Kidney (tissue), 14 donors: ENCODE results near the gene KLRD1. TPM values are rescaled to one million over a fixed set of nuclear protein-coding genes. Genes with fewer than 3 reads are reported as not detected.

Experiments used
- DNase-seq, 5 donors: peaks; one replicate each; pipeline ENCODE4 v3.0.0-alpha.2; 2013 to 2020
- FAIRE-seq: peaks from 2 replicates; lab custom pipeline; 2012; peaks lifted over from hg19 to GRCh38; lab: Jason Lieb, UNC
- H3K27ac ChIP-seq, 2 donors: one replicate each; pipeline ENCODE4 v1.7.0; 2013; ENCODE audit warnings: low read depth in 2 of 2, low read length in 2 of 2, inconsistent platforms in 1 of 2
- H3K27me3 ChIP-seq: one replicate; pipeline ENCODE4 v1.7.1; 2013; ENCODE audit warnings: low read length, inconsistent platforms; ENCODE audit not compliant: control insufficient read depth, insufficient read depth
- H3K36me3 ChIP-seq, 3 donors: one replicate each; pipeline versions ENCODE4 v1.7.0 to v1.7.1; 2013; ENCODE audit warnings: low read length in 3 of 3, control low read depth in 1 of 3, inconsistent platforms in 1 of 3; ENCODE audit not compliant: insufficient read depth in 3 of 3, control insufficient read depth in 2 of 3
- H3K4me1 ChIP-seq, 3 donors: one replicate each; pipeline versions ENCODE4 v1.7.0 to v1.7.1; 2013; ENCODE audit warnings: low read length in 3 of 3, inconsistent platforms in 1 of 3, low read depth in 1 of 3; ENCODE audit not compliant: control insufficient read depth in 2 of 3, insufficient read depth in 2 of 3
- H3K4me3 ChIP-seq, 3 donors: one replicate each; pipeline versions ENCODE4 v1.7.0 to v1.8.1; 2013; ENCODE audit warnings: low read length in 3 of 3, control low read depth in 1 of 3, inconsistent platforms in 1 of 3
- H3K9ac ChIP-seq, 3 donors: one replicate each; pipeline versions ENCODE4 v1.7.0 to v1.7.1; 2013; ENCODE audit warnings: low read length in 3 of 3, control low read depth in 1 of 3, inconsistent platforms in 1 of 3
- H3K9me3 ChIP-seq, 3 donors: one replicate each; pipeline versions ENCODE4 v1.7.0 to v1.7.1; 2013; ENCODE audit warnings: low read length in 3 of 3, control low read depth in 1 of 3, inconsistent platforms in 1 of 3; ENCODE audit not compliant: control insufficient read depth in 2 of 3, insufficient read depth in 1 of 3
- intact Hi-C: fragments of 100-400 bp; cut with DNase I; formaldehyde crosslinking; loops from one replicate; pipeline ENCODE4 v1.11.1; 2022
- polyA plus RNA-seq: library from polyadenylated mRNA; stranded (reverse); fragments of 350-450 nt; fragmentation: Illumina TruSeq; extraction: RNeasy Lipid Tissue Mini Kit (QIAGEN cat#74804); gene quantifications from one replicate; pipeline ENCODE4 v1.2.3, GENCODE V29; 2014; ENCODE audit warnings: low read depth, low replicate concordance; ENCODE audit not compliant: insufficient read depth
- total RNA-seq: library from RNA; stranded (reverse); fragmentation: NEBNext Ultra II Directional; extraction: Animal tissue kit (Norgen Biotek cat#: 25700); gene quantifications from one replicate; pipeline ENCODE4 v1.2.1, GENCODE V29; 2021
- TF ChIP-seq, protein P1 (sequence below): IDR thresholded peaks from 3 replicates; pipeline ENCODE4 v1.5.1; 2012; ENCODE audit warnings: mild to moderate bottlenecking, moderate library complexity, borderline replicate concordance; ENCODE audit not compliant: insufficient read depth; ENCODE audit errors: extremely low read depth
- donor health status: control.
- donor health status: control.
- donor health status: control.
- donor health status: control.
- donor health status: control.
- donor health status: DM: yes; HTN: yes; CAD: no.
- donor health status: Normal renal cell carcinoma (clear cell type).

KLRD1 gene
- total and polyA plus RNA-seq, 2 donors from 2014 or later, result 0.37 to 5.5 TPM

DNA sequence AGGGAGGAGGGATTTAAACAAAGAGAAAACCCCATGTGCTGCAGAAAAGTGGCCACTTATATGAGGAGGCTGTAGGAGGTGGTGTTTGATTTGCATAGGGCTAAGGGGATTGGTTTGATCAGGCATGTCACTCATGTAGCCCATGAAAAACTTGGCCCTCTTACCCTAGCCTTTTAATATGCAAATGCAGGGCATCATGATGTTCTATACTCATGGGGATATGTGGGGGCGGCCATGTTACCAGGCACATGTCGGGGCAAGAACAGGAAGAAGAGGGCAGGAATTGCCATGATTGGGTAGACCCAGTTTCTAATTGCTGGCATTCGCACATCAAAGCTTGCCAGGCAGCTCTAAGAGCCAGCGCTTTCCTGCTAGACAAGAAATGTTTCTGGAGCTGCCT lies 53.4 kb downstream of the KLRD1 start:
- H3K4me3 ChIP-seq, result no peak overlapping the region
- H3K9ac ChIP-seq, result no peak overlapping the region
- FAIRE-seq (no peak), DNase-seq (peak in 1 of 5 donors; percentile 11)
- no peak overlapping the region for H3K27ac ChIP-seq
- H3K36me3 ChIP-seq, result no peaks in the 10 kb centered on the region
- intact Hi-C loops, result no loop called here
- no peaks in the 10 kb centered on the region for H3K9me3 ChIP-seq
- peaks cover 5 to 12% (median 10%) of the 10 kb centered on the region in 3 donors for H3K4me1 ChIP-seq
- TF ChIP-seq, protein P1, sequence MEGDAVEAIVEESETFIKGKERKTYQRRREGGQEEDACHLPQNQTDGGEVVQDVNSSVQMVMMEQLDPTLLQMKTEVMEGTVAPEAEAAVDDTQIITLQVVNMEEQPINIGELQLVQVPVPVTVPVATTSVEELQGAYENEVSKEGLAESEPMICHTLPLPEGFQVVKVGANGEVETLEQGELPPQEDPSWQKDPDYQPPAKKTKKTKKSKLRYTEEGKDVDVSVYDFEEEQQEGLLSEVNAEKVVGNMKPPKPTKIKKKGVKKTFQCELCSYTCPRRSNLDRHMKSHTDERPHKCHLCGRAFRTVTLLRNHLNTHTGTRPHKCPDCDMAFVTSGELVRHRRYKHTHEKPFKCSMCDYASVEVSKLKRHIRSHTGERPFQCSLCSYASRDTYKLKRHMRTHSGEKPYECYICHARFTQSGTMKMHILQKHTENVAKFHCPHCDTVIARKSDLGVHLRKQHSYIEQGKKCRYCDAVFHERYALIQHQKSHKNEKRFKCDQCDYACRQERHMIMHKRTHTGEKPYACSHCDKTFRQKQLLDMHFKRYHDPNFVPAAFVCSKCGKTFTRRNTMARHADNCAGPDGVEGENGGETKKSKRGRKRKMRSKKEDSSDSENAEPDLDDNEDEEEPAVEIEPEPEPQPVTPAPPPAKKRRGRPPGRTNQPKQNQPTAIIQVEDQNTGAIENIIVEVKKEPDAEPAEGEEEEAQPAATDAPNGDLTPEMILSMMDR, result no peak
- H3K27me3 ChIP-seq, result no peaks in the 10 kb centered on the region

DNA sequence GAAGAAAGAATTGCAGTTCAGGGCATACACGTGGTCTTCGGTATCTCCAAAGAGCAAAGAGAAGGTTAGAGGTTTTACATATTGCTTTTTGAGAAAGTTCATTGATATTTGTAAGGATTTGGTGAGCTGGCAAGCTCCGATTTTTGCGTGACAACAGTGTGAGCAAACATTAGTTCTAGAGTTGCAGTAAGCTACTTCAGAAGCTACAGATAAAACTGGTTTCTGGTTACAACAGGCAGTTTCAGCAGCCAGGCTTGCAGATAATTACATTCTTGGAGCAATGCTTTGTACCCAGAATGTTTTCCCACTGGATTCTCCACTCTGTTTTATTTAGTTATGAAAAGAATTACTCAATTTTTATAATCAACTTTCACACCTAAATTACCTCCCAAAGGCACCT lies 54.0 kb downstream of the KLRD1 start:
- H3K27me3 ChIP-seq, result no peaks in the 10 kb centered on the region
- intact Hi-C loops, result no loop called here
- no peak overlapping the region for H3K27ac ChIP-seq
- DNase-seq (peak in 2 of 5 donors; percentile 46 to 61), FAIRE-seq (no peak)
- TF ChIP-seq, protein P1, result no peak
- H3K9me3 ChIP-seq, result no peaks in the 10 kb centered on the region
- H3K9ac ChIP-seq, result no peak overlapping the region
- H3K4me3 ChIP-seq, result no peak overlapping the region
- no peaks in the 10 kb centered on the region for H3K36me3 ChIP-seq
- H3K4me1 ChIP-seq, result peaks cover 5 to 17% (median 14%) of the 10 kb centered on the region in 3 donors

DNA sequence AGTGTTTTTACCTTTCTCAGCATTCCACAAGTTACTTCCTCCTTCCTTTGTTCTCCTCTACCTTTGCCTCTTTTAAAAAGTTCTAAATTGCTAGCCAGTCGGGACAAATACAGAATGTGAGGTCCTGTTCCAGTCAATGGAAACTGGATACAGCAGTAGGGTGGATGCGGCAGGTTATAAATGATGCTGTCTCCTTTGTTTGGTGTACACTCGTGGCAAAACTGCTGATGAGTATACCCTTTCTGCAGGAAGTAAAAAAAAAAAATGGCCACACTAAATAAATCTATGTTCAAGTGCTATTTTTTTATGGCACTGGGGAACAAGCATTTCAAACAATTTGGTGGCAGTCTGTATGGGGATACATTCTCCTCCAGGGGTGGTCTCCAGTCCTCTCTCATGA lies 54.7 kb downstream of the KLRD1 start:
- H3K9ac ChIP-seq, result peak overlapping the region in 1 of 3 donors; percentile 99
- intact Hi-C loops, result no loop called here

More for the DNA sequence above, 54.7 kb downstream of the KLRD1 start:
- no peaks in the 10 kb centered on the region for H3K27me3 ChIP-seq
- FAIRE-seq (no peak), DNase-seq (peak in 1 of 5 donors; percentile 19)
- peak overlapping the region in 2 of 3 donors; percentile 3 to 95 for H3K4me3 ChIP-seq
- TF ChIP-seq, protein P1, result no peak
- H3K36me3 ChIP-seq, result no peaks in the 10 kb centered on the region
- H3K27ac ChIP-seq, result peak overlapping the region in 1 of 2 donors; percentile 99
- peaks cover 5 to 18% (median 16%) of the 10 kb centered on the region in 3 donors for H3K4me1 ChIP-seq
- no peaks in the 10 kb centered on the region for H3K9me3 ChIP-seq
